ENCODE results near the gene TSSK3.
A peak's percentile ranks its signal among the peaks of the same experiment; 100 is the strongest.
"Not testable (repeated sequence)": the region's sequence is repeated elsewhere in the genome, so short reads cannot be mapped to it uniquely, and the experiment has no call there.

Gene TSSK3

DNA sequence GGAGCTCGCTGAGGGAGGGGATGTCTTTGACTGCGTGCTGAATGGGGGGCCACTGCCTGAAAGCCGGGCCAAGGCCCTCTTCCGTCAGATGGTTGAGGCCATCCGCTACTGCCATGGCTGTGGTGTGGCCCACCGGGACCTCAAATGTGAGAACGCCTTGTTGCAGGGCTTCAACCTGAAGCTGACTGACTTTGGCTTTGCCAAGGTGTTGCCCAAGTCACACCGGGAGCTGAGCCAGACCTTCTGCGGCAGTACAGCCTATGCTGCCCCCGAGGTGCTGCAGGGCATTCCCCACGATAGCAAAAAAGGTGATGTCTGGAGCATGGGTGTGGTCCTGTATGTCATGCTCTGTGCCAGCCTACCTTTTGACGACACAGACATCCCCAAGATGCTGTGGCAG lies 1.4 kb downstream of the TSSK3 start:
- no peak for DNase-seq (ENCODE audit: low spot score)

DNA sequence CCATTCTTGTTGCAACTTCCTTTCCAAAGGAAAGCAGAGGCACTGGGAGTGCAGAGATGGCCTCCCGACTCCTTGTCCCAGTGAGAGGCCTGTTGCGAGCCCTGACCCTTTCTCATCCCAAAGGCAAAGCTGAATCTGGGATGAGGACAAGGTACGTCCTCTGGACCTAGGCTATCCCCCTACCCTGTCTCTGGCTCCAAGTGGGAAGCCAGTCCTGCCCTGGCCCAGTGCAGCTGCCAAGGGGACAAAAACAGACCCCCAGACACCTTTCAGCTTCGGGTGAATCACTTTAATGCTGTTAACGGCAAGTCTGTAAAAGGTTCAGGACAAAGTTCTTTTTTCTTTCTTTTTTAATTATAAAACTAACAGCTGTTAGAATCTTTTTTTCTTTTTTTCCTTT lies 2.5 kb downstream of the TSSK3 start:
- DNase-seq (ENCODE audit: low spot score) = no peak

DNA sequence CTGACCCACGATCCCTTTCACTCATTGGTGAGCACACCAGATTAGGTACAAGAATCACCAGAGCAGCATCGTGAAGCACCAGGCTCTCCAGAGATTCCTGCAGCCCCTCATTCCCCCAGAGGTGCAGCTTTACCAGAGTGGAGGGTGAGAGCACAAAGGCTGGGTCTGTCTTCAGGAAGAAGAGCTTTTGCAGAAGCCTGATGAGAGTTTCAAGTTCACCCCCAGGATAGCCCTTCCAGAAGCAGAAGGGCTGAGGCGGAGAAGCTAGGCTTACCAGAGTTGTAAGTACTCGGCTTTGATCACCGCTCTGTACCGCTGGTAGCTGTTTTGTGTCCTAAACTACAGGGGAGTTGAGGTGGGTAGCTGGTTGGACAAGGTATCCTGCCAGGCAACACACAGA lies 3.1 kb downstream of the TSSK3 start:
- no peak for DNase-seq (ENCODE audit: low spot score)

DNA sequence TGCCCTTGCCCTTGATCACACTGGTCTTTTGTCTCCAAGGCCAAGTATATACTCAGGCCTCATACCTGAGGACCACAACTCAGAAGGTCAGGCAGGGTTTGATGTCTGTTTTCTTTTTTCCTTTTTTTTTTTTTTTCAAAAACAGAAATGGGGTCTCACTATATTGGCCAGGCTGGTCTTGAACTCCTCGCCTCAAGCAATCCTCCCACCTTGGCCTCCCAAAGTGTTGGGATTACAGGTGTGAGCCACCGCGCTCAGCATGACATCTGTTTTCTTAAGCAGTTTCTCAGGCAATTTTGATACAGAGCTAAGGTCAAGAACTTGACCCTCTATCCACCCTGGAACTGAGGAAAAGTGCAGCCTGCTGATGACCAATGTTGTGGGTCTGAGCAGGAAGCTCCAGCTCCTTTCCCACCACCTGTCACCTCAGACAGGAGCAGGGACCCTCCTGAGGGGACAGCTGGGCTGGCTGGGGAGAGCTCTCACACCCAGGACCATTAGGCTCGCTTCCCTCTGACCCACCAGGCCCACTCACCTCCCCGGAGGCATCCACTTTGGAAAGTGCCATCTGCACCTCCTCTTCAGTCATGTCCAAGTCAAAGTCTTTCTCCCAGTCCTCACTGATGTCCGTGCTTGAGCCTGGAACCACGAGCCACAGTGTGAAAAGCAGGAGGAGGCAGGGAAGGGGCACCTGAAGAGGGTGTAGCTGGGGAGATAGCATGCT lies 5.7 kb downstream of the TSSK3 start:
- DNase-seq (ENCODE audit: low spot score) = no peak

DNA sequence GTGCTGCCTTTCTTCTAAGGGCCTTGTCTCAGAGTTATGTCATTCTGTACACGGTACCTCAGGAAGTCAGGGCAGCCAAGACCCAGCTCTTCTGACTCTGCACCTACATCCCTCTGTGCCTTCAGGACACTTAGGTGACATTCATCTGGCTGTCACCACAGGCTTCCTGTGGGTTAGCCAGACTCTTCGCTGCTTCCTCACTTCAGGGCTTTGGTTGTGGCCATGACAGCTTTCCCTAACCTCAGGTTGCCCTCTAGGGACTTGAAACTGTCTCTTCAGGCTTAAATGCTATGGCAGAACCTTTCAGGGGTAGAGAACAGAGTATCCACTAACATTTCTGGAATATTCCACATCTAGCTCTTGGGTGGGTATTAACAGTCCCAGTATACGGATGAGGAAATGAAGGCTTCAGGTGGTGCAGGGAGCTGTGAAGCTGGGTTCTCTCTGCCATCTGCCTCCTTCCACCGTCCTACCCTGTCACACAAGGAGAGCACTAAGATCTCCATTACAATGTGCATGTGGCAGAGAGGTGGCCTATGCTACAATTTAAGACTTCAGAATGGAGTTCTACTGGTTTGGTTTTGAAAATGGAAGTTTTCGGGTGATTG lies 9.9 kb downstream of the TSSK3 start:
- no peak for DNase-seq (ENCODE audit: low spot score)

DNA sequence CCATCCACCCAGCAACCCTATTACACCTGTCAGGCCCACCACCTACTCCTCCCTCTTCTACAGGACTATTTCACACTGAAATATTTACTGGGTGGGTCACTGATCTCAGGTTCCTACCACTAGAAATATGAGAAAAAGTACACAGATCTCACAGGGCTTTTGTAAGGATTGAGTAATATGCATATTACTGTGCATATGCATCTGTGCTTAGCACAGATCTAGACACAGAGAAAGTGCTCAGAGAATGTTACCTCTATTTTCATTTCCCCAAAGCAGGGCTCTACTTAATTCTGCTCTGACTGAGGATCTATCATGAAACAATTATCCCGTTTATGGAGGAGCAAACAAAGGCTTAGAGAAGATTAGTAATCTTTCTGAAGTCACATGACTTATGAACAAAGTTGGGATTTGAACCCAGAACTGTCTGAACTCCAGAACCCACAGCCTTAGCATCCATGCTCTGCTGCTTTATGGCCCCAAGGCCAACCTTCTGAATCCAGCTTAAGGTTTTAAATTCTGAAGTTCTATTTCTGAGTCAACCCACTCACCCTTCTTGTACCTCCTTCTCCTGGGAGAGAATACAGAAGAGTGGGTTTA lies 11.8 kb downstream of the TSSK3 start:
- no peak for DNase-seq (ENCODE audit: low spot score)

DNA sequence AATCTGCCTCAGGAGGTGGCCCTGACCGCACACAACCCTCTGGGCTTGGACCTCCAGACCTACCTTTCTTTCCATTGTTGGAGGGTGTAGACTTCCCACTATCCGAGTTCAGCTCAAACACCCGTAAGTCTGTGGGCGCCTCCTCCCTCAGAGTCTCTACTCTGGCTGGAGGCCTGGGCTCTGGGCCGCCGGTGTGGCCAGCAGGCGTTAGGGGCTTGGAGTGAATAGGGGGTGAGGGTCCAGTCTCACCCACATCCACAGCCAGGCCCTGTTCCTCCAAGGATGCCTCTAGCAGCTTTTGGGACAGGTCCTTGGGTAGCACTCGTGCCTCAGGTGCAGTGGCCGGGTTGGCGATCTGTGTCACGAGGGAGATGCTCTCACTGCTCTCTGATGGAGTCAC lies 13.9 kb downstream of the TSSK3 start:
- no peak for DNase-seq (ENCODE audit: low spot score)

DNA sequence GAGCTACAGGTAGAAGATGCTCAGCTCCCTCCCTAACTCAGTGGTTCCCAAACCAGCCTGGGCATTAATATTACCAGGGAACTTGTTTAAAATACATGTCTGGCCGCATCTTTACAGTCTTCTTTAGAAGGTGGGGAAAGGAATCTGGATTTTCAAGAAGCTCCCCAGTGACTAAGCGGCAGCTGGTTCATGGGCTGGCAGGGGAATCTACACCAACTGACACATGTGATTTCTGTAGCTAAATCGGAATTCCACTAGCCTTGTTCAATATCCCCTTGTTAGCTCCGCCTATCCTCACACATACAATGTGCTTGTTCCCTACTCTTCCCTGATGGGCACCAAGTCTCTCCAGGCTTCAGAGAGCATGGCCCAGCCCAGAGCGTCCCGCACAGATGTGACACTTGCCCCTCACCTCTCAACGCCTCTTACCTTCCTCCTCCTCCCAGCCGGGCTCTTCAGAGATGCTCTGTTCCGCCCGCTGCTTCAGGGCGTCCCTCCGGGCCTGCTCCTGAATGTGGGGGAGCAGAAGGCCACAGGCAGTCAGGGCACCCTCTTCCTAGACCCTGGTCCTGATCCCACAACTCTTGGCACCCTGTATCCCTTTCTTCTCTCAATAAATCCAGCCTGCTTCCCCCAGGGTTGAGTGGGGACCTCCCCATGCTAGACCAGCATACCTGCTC lies 15.3 kb downstream of the TSSK3 start:
- no peak for DNase-seq (ENCODE audit: low spot score)

DNA sequence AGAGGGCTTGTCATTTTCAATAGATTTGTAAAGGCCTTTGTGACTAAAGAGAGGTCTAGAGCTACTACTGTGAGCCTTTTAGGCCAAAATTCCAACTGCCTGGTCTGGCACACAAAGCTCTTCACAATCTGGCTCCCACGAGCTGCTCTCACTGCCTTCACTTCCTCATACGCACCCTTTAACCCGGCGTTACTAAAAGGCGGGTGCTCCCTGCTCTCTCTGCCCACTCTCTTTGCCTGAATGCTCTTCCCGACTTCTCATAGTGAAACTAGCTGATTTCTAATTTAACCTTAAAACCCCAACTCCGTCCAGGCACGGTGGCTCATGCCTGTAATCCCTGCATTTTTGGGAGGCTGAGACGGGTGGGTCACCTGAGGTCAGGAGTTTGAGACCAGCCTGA lies 17.7 kb downstream of the TSSK3 start:
- DNase-seq (ENCODE audit: low spot score) = no peak

DNA sequence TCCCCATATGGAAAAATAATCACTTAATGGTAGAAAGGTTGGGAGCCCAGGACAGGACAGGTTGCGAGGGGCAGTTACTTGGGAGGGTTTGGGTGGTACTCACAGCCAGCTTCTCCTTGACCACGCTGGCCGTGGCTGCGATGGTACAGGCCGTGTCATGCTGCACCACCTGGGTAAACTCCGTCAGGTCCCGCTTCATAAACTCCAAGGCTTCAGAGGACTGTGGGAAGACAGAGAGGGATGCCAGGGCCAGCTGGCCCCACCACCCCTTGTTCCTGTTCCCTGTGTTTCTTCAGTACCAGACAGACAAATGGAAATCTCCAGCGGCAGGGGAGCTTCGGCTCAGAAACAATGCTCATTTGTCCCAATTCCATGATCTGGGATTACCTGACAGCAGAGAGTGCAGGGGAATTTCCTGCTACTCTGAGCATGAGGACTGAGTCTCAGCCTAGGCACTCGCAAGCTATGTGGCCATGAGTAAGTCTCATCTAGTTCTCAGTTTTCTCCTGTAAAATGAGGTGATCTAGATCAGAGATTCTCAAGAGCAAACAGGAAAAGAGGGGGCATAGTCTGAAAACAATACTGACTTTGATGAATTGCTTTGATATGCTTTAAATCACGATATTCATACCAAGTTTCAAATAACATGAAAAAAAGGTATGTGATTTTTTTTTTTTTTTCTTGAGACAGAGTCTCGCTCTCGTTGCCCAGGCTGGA lies 24.5 kb downstream of the TSSK3 start:
- no peak for DNase-seq (ENCODE audit: low spot score)

DNA sequence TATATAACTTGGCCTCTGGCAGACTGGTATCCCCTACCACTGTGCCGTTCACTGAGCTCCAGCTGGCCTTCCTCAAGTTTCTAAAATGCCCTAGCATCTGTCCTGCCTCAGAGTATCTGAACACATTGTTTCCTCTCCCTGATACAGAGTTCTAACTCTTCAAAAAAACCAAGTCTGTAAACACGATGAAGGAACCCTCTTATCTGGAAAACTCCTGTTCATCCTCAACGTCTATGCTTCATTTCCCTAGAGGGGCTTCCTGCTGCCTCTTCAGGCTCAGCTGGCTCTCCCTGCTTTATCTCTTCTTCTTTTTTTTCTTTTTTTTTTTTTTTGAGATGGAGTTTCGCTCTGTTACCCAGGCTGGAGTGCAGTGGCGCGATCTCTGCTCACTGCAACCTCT lies 26.3 kb downstream of the TSSK3 start:
- DNase-seq (ENCODE audit: low spot score) = no peak

DNA sequence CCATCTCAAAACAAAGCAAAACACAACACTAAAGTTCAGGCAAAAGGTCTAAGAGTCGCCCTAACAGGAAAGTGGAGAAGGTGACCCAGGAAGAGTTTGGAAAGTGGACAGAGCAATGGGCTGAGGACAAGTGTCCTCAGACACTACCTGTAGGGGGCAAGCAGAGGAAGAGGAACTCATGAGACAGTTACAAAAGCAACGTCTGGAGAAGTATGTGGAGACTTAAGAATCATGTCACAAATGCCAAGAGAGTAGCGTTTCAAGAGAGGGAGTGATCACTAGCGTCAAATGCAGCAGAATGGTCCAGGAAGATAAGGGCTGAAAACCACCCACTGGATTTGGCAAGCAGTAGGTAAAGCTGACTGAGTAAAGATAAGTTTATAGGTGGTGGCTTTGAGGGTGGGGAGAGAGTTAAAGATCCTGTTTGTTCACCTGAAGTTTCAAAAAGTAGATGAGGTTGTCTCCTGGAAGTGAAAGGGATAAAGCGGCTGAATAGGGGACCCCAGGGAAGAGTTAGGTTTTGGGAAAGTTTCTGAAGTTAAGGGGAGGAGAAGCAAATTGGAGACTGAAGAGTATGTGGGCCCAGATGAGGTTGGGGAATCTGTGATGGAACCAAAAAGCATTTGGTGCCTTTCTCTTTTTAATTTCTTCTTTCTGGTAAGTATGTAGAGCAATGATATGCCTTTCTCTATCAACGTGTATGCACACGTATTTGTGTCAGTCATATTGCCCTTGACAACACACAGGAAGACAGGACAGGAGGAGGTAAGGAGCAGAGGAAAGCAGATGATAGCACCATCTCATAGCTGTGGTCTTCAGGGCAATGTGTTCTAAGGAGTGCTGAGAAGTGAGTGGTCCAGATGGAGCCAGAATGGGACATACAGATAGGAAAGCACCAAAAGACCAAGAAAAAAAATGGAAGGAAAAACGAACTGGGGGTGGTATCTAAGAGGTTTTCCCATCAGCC lies 28.8 kb downstream of the TSSK3 start:
- DNase-seq (ENCODE audit: low spot score) = no peak

DNA sequence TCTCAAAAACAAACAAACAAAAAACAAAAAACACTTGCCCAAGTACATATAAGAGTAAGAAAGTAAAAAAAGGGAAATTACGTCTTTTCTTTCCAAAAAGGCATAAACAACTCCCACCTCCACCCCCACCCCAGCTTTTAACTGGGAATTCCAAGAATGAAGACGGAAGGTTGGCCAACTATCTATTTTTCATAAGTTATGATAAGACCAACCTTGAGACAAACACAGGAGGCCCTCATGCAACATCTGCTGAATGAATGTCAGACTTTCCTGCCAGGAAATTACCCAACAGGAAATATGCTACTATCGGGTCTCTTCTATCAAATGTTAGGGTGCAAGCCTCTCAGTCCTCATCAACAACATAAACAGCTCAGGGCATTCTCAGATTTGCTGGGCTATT lies 30.0 kb downstream of the TSSK3 start:
- no peak for DNase-seq (ENCODE audit: low spot score)

DNA sequence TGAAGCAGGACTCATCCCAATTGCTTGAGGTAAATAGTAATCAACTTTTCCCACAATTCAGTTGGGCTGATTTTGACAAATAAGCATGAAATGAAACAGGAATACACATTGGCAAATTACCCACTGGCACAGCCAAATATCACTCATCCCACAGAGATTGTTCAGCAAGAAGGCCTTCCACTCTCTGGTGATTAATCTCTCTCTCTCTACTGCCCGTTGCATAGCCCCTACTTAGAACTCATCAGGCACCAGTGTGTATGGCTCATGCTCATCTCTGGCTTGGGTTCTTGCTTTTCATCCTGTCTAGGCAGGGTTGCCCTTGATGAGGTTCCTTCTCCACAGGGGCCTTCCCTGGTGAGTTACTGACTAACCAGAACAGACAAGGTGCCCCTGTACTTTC lies 30.8 kb downstream of the TSSK3 start:
- no peak for DNase-seq (ENCODE audit: low spot score)

DNA sequence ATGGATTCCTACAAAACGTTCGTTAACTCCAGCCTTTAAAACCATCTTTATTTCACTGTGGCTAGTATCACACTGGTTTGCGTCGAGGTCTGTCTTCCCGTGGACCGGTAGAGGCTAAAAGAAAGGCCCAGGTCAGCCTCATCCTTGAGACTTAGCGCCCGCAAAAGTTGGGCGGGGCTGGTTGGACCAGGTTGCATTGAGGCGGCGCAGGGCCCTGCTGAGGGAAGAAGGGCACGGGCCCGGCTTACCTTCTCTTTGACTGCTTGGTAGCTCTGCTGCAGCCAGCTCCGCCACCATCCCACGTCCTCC lies 31.4 kb downstream of the TSSK3 start:
- peak; percentile 43 for DNase-seq (ENCODE audit: low spot score)

DNA sequence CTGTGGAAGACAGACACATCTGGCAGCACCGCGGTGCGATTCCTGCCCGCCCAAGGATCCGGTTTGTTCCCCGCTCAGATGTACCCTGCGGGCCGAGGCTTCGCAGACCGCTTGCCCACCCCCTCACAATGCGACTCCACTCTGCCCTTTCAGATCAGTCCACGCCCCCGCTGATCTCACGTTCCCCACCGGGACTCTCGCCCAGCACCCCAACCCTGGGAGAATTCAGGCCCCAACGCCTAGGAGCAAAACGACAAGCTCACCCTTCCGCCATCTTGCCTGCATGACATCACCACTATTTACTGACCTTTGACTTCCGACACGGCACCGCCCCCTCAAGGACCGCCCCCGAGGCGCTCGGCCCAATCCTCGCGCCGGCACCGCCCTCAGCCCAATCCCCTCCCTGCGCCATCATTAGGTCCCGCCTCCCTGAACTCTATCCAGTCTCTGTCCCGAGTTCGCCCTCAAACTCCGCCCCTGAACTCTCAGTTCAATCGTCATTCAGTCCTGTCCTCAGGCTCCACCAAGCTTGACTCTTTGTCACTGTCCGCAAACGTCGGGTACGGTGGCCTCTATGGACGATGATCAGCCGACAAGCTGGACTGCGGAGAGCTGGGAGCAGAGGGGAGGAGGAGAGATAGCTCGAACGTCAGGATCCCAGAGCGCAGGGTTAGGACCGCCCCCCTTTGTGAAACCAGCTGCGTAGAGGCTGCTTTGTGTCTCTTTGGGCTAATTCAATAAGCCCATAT lies 32.0 kb downstream of the TSSK3 start, which contains the start of gene BSDC1:
TSS of gene BSDC1 (minus strand) at position 301 of the 749 bp plus-strand sequence. CDS start at position 274, 27 bp downstream.
- peak; percentile 99 for DNase-seq (ENCODE audit: low spot score)

DNA sequence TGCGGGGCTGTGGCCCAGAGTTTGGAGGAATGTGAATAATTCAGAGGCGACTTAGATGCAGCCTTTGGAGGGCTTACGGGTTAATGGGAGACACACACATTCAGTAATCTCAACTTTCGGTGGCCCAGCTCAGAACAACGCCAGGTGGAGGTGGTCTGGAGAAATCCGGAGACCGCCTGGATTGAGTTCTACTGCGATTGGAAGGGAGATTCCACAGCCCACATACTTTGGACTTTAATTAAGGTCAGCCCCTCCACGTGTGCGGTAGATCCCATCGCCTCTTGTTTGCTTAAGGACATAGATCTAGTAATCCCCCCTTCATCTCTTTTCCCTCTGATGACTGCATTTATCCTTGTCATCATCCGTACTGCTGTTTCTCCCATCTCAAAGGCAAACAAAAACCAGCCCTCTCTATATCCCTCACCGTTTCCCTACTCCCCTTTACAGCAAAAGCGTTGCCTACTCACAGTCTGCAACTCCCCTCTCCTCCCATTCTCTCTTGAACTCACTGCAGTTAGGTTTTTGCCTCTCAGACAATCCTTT lies 32.6 kb downstream of the TSSK3 start:
- peak; percentile 13 for DNase-seq (ENCODE audit: low spot score)

DNA sequence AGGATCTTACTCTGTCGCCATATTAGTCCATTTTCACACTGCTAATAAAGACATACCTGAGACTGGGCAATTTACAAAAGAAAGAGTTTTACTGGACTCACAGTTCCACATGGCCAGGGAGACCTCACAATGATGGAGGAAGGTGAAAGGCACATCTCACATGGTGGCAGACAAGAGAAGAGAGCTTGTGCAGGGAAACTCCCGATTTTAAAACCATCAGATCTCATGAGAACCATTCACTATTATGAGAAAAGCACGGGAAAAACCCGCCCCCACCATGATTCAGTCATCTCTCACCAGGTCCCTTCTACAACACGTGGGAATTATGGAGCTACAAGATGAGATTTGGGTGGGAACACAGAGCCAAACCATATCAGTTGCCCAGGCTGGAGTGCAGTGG lies 34.2 kb downstream of the TSSK3 start:
- DNase-seq (ENCODE audit: low spot score) = not testable (repeated sequence)

DNA sequence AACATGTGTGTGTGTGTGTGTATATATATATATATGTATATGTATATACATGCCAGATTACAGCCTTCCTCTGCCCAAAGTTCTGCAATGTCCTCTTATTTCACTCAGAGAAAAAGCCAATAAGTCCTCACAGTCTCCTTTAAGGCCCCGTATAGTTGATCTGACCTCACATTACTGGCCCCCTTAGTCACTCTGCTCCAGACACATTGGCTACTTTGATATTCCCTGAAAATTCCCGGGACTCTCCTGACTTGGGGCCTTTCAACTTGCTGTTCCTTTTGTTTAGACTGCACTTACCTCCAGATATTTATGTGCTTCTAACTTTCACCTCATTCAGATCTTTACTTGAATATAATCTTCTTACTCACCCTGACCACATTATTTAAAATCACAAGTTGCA lies 36.1 kb downstream of the TSSK3 start:
- DNase-seq (ENCODE audit: low spot score) = no peak

DNA sequence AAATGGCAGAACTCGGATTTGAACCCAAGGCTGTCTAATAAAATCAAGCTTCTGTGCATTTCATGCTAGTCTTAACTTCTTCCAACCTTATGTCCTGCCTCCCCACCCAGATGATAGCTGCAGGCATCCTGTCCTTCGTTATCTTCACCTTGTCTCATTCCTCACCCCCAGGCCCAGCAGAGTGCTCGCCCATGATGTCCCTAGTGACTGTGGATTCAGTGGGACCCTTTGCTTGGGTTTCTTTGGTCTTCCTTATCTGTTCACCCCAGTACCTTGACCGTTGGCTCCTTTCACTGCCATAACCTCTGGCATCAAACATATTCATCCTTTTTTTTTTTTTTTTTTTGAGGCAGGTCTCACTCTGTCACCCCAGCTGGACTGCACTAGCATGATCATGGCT lies 37.5 kb downstream of the TSSK3 start:
- no peak for DNase-seq (ENCODE audit: low spot score)
